IPS-20b (cell line): ENCODE data around the gene FAM98C.
"Not testable (repeated sequence)": the region's sequence is repeated elsewhere in the genome, so short reads cannot be mapped to it uniquely, and the experiment has no call there.

Experiments
- H3K27ac ChIP-seq: one replicate; pipeline ENCODE4 v1.5.1; 2013; ENCODE audit warnings: low read length
- H3K27me3 ChIP-seq: 2 replicates; pipeline ENCODE4 v1.6.1; 2013; ENCODE audit warnings: mild to moderate bottlenecking, low read length, inconsistent platforms; ENCODE audit not compliant: insufficient read depth
- H3K36me3 ChIP-seq: 2 replicates; pipeline ENCODE4 v1.6.1; 2013; ENCODE audit warnings: low read depth, mild to moderate bottlenecking, inconsistent platforms, low read length, moderate library complexity; ENCODE audit not compliant: insufficient read depth
- H3K4me1 ChIP-seq: 2 replicates; pipeline ENCODE4 v1.6.1; 2013; ENCODE audit warnings: mild to moderate bottlenecking, control low read depth, inconsistent platforms, low read length, moderate library complexity; ENCODE audit not compliant: insufficient read depth
- H3K4me3 ChIP-seq: 2 replicates; pipeline ENCODE4 v1.5.1; 2013; ENCODE audit warnings: mild to moderate bottlenecking, low read length, inconsistent platforms
- H3K9ac ChIP-seq: 2 replicates; pipeline ENCODE4 v1.6.1; 2013; ENCODE audit warnings: low read depth, mild to moderate bottlenecking, inconsistent platforms, low read length, moderate library complexity
- H3K9me3 ChIP-seq: 2 replicates; pipeline ENCODE4 v1.6.1; 2013; ENCODE audit warnings: mild to moderate bottlenecking, low read depth, low read length, inconsistent platforms; ENCODE audit not compliant: insufficient read depth

Gene FAM98C

DNA sequence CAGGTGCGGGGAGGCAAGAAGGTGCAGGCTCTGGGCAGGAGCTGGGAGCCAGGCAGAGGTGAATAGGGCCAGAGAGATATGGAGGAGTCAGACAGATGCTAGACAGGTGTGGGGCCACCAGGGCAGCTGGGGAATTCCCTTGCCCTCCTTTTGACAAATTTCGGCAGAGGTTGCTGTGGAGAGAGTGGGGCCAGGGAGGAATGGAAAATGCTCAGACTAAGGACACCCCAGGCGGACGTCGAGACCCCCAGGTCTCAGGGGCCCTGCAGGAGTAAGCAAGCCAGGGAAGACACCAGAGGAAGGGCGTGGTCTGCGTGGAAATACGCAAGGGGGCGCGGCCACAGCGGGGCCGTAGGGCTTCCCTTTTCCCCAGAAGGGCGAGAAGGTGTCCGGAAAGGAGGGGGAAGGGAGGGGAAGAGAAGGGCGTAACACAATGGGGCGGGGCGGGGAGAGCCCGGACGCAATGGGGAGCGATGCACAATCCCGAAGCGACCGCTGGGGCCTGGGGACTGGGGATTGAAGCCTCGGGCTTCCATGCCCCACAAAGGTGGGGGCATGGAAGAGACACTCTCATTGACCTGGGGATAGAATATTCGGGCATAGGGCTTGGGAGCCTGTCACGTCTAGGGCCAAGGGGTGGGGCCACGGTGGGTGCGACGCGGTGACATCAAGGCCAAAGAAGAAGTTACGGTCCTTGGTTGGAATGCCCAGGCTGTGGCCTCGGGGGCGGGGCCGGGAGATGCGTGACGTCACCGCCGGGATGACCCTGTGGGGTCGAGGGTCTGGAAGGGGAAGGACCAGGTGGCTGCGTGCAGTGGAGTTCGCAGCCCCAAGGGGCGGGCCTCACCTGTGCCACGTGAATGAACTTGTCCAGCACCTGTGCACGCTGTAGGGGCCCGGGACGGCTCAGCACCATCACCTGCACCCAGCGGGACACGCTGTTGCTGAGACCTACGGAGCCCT is 14.9 kb downstream of the FAM98C start:
- Histone ChIP-seq H3K9me3 (no peaks in the 10 kb centered on the region), H3K27me3 (peaks cover 11% of the 10 kb centered on the region), H3K36me3 (no peaks in the 10 kb centered on the region), H3K4me1 (no peaks in the 10 kb centered on the region), H3K9ac (peak overlapping the region; percentile 25; the same call in 1 of the 2 replicates), H3K4me3 (peak overlapping the region; percentile 74), H3K27ac (no peak overlapping the region)

DNA sequence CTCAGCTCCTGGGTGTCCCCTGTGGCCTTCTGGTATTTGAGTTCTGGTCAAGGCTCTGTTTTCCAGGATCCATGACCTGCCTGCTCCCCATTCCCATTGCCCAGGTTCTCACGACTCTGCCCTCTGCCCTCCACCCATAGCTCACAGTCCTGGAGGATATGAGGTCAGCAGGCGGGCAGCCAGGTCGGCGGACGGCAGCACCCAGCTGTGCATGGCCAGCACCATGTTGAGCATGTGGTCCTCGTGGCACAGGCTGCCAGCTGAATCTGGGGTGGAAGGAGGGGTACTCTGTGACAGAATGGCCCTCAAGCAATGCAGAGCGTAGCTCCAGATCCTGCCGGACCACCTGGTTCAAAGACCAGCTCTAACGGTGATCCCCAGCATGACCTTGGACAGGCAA is 18.0 kb downstream of the FAM98C start:
- Histone ChIP-seq H3K36me3 (no peaks in the 10 kb centered on the region), H3K4me3 (no peak overlapping the region), H3K27ac (no peak overlapping the region), H3K9me3 (no peaks in the 10 kb centered on the region), H3K4me1 (no peaks in the 10 kb centered on the region), H3K9ac (no peak overlapping the region), H3K27me3 (peaks cover 11% of the 10 kb centered on the region)

DNA sequence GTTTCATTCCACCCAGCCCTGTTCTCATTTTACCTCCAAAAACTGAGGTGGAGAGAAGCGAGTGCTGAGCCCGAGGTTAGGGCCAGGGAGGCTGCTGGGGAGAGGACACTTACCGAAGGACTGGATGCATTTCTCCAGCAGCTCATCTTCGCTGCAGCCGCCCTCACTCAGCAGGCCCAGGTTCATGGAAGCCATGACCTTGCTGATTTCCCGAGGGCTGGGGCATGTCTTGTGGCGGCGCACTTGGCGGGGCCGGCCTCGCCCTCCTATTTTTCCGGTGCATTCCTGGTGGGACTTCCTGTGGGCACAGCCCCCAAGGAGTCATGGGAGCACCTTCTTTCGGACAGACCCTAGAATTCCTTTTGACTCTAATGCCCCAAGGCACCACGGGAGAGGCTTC is 19.0 kb downstream of the FAM98C start:
- no peak overlapping the region for H3K9ac ChIP-seq
- H3K4me1 ChIP-seq = peaks cover 4% of the 10 kb centered on the region; the same call in 1 of the 2 replicates
- no peaks in the 10 kb centered on the region for H3K9me3 ChIP-seq
- peaks cover 11% of the 10 kb centered on the region for H3K27me3 ChIP-seq
- H3K36me3 ChIP-seq = no peaks in the 10 kb centered on the region
- H3K4me3 ChIP-seq = no peak overlapping the region
- H3K27ac ChIP-seq = no peak overlapping the region

DNA sequence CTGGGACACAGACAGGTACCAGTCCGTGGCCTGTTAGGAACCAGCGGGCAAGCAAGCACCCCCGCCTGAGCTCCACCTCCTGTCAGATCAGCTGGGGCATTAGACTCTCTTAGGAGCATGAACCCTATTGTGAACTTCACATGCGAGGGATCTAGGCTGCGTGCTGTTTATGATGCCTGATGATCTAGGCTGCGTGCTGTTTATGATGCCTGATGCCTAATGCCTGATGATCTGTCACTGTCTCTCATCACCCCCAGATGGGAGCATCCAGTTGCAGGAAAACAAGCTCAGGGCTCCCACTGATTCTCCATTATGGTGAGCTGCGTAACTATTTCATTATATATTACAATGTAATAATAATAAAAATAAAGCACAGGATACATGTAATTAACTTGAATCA is 19.5 kb downstream of the FAM98C start:
- no peaks in the 10 kb centered on the region for H3K9me3 ChIP-seq
- H3K27ac ChIP-seq = no peak overlapping the region
- H3K4me3 ChIP-seq = no peak overlapping the region
- H3K4me1 ChIP-seq = peaks cover 4% of the 10 kb centered on the region; the same call in 1 of the 2 replicates
- H3K27me3 ChIP-seq = peaks cover 11% of the 10 kb centered on the region
- no peak overlapping the region for H3K9ac ChIP-seq
- H3K36me3 ChIP-seq = no peaks in the 10 kb centered on the region

DNA sequence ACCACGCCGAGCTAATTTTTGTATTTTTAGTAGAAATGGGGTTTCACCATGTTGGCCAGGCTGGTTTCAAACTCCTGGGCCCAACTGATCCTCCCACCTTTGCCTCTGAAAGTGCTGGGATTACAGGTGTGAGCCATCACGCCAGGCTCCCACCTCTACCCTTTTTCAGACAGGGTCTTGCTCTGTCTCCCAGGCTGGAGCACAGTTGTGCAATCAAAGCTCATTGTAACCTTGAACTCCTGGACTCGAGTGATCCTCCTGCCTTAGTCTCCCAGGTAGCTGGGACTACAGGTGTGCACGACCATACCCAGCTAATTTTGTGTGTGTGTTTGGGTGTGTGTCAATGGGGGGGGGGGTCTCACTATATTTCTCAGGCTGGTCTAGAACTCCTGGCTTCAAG is 21.4 kb downstream of the FAM98C start:
- Histone ChIP-seq H3K36me3 (no peaks in the 10 kb centered on the region), H3K4me1 (peaks cover 4% of the 10 kb centered on the region; the same call in 1 of the 2 replicates), H3K9me3 (no peaks in the 10 kb centered on the region), H3K27me3 (peaks cover under 1% of the 10 kb centered on the region; the same call in 1 of the 2 replicates), H3K4me3 (no peak overlapping the region), H3K9ac (no peak overlapping the region), H3K27ac (no peak overlapping the region)

DNA sequence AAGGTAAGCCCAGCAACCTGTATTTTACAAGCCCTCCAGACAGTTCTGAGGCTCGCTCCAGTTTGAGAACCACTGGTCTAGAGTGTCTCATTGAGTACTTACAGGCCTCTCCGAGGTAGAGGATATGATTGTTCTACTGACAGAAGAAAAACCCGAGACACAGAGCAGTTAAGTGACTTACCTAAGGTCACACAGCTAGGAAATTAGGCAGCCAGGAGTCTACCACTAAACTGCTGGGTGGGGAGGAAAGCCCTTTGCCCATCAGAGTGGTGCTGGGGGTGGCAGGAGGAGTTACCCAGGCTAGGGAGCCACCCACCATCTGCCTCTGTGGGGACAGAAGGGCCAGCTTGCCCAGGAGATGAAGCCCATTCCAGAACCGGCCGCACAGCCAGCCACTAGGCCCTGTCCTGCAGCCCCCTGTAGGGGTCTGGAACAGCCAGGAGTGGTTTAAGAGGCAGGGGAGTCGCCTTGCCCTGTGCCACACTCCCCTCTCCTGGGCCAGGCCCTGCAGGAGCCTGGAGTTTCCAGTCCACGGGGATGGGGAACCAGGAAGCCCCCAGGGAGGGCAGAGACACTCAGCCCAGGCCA is 22.4 kb downstream of the FAM98C start:
- Histone ChIP-seq H3K27ac (no peak overlapping the region), H3K4me3 (no peak overlapping the region), H3K9ac (0 out of 2 replicates have a peak overlapping the region, but pooled peaks have one; percentile 16)

DNA sequence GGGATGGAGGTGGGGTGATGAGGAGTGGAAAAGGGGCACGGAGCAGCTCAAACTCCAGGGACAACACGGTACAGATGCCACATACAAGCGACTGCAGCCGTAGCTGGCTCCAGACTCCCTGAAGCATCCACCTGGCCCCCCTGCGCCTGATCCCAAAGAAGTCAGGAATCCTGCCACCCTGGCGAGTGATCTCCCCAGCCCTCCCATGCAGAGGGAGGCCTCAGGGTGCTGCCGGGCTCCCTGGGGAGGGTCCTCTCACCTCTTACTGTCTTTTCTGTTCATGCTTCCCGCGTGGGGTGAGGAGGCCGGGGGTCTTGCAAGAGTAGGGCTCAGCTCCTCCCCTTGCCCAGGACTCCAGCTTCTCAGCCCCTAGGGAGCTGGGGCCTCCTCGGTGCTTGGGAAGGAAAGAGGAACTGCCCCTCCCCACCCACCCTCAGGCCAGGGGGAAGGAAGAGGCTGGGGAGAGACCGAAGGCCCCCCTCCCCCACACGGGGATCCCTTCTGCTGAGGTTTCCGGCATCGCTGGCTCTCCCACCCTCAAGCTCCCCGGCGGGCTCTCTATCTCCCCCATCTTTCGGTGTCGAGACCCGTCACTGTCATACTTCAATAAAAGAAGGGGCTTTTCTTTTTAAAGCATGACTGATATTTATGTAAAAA is 23.0 kb downstream of the FAM98C start, which contains the start of gene RASGRP4:
Gene RASGRP4, minus strand, starts transcription at position 410 of the 657 bp plus-strand sequence. Its CDS starts 128 bp downstream, at position 282.
- Histone ChIP-seq H3K27ac (no peak within 1 kb of the TSS), H3K4me3 (no peak within 1 kb of the TSS), H3K27me3 (no peaks in the 10 kb centered on the region), H3K9me3 (no peaks in the 10 kb centered on the region), H3K4me1 (peaks cover 4% of the 10 kb centered on the region; the same call in 1 of the 2 replicates), H3K36me3 (no peaks in the 10 kb centered on the region), H3K9ac (0 out of 2 replicates have a peak within 1 kb of the TSS, but pooled peaks have one; percentile 16)

More for the DNA sequence above, 22.4 kb downstream of the FAM98C start:
- H3K4me1 ChIP-seq = peaks cover 4% of the 10 kb centered on the region; the same call in 1 of the 2 replicates
- no peaks in the 10 kb centered on the region for H3K36me3 ChIP-seq
- no peaks in the 10 kb centered on the region for H3K27me3 ChIP-seq
- H3K9me3 ChIP-seq = no peaks in the 10 kb centered on the region

DNA sequence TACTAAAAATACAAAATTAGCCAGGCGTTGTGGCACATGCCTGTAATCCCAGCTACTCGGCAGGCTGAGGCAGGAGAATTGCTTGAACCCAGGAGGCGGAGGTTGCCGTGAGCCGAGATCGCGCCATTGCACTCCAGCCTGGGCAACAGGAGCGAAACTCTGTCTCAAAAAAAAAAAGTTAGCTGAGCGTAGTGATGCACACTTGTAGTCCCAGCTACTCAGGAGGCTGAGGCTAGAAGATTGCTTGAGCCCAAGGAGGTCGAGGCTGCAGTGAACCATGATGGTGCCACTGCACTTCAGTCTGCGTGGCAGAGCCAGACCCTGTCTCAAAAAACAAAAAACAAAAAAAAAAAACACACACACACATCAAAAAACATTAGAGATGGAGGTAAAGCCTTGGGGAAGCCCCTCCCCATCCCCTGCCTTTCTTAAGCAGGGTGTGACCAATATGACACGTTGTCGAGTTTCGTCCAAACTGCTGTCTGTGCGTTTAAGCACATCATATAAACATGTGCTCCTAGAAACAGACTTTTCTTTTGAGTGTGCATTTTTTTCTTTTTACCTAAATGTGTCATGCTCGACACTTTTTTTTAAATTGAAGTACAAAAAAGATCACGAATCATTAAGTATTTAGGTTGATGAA is 24.3 kb downstream of the FAM98C start:
- not testable (repeated sequence) for H3K27me3 ChIP-seq, H3K9ac ChIP-seq, H3K4me3 ChIP-seq, H3K4me1 ChIP-seq, H3K36me3 ChIP-seq, H3K27ac ChIP-seq, H3K9me3 ChIP-seq

DNA sequence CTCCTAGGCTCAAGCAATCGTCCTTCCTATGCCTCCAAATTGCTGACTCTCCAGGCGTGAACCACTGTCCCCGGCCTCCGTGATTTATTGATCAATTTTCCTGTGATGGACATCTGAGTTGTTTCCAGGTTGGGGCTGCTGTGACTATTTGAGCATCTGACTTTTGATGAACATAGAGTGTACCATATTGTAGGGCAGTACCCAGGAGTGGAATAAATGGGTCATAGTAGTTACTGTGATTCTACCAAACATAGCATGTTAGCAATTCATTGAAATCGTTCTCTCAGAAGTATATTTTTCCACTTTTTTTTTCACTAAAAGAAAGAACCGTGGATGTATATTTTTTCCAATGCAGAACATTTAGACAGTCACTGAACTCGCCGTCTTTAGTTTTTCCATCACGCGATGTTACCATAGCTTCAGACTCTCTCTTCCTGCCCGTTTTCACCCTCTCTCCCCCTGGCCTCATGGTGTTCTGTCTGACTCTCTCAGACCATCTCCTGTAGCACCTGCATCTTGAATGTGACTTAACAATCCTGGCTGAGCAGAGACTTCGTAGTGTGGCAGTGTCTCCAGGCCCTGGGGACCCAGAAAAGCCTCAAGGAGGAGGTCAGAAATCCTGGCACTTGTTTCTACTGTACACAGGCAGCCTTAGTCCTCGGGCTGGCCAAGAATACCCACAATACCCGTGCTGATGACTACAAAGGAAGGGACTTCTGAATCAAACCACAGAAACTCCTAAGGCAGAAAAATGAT is 26.3 kb downstream of the FAM98C start:
- no peak overlapping the region for H3K4me3 ChIP-seq
- no peak overlapping the region for H3K9ac ChIP-seq
- no peaks in the 10 kb centered on the region for H3K36me3 ChIP-seq
- H3K4me1 ChIP-seq = peaks cover 8% of the 10 kb centered on the region; the same call in 1 of the 2 replicates
- H3K9me3 ChIP-seq = no peaks in the 10 kb centered on the region
- no peak overlapping the region for H3K27ac ChIP-seq
- H3K27me3 ChIP-seq = no peaks in the 10 kb centered on the region

DNA sequence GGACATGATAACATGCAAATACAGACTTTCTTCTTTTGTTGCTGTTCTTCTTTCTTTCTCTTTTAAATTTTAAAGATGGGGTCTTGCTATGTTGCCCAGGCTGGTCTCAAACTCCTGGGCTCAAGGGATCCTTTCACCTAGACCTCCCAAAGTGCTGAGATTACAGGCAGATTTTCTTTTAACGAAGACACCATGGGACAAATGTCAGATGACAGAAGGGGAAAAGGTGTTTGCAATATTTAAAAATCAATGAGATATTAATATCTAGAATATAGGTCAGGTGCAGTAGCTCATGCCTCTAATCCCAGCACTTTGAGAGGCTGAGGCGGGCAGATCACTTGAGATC is 26.9 kb downstream of the FAM98C start:
- Histone ChIP-seq H3K27ac (no peak overlapping the region), H3K4me3 (no peak overlapping the region), H3K27me3 (no peaks in the 10 kb centered on the region), H3K9me3 (no peaks in the 10 kb centered on the region), H3K36me3 (no peaks in the 10 kb centered on the region), H3K9ac (no peak overlapping the region), H3K4me1 (peaks cover 8% of the 10 kb centered on the region; the same call in 1 of the 2 replicates)
